Skeletal muscle tissue (tissue), 4 donors: ENCODE results near the gene FIGNL2. TPM values are rescaled to one million over a fixed set of nuclear protein-coding genes. Genes with fewer than 3 reads are reported as not detected.
A peak's percentile ranks its signal among the peaks of the same experiment; 100 is the strongest.

Source experiments
- H3K27ac ChIP-seq: one replicate; pipeline ENCODE4 v1.7.0; 2013; ENCODE audit warnings: mild to moderate bottlenecking, low read depth, low read length, inconsistent platforms
- H3K27me3 ChIP-seq, 3 donors: one replicate each; pipeline ENCODE4 v1.7.0; 2013; ENCODE audit warnings: low read length in 3 of 3; ENCODE audit not compliant: control insufficient read depth in 3 of 3, insufficient read depth in 3 of 3
- H3K36me3 ChIP-seq, 3 donors: one replicate each; pipeline ENCODE4 v1.7.0; 2013; ENCODE audit warnings: low read length in 3 of 3; ENCODE audit not compliant: control insufficient read depth in 3 of 3, insufficient read depth in 3 of 3
- H3K4me1 ChIP-seq, 3 donors: one replicate each; pipeline ENCODE4 v1.7.0; 2013; ENCODE audit warnings: low read length in 3 of 3, mild to moderate bottlenecking in 3 of 3; ENCODE audit not compliant: control insufficient read depth in 3 of 3, insufficient read depth in 3 of 3
- H3K4me3 ChIP-seq, 3 donors: one replicate each; pipeline ENCODE4 v1.7.0; 2013; ENCODE audit warnings: low read length in 3 of 3
- H3K9ac ChIP-seq, 3 donors: one replicate each; pipeline ENCODE4 v1.7.0; 2013; ENCODE audit warnings: low read length in 3 of 3, mild to moderate bottlenecking in 3 of 3, moderate library complexity in 2 of 3, low read depth in 1 of 3
- H3K9me3 ChIP-seq, 3 donors: one replicate each; pipeline ENCODE4 v1.7.0; 2013; ENCODE audit warnings: low read length in 3 of 3; ENCODE audit not compliant: control insufficient read depth in 3 of 3
- total RNA-seq: library from RNA; depleted of rRNA; stranded (reverse); fragments of >200 nt; gene quantifications from one replicate; pipeline ENCODE4 v1.2.3, GENCODE V29; 2014
- donor health status: Osteomylitis.

Gene FIGNL2
- total RNA-seq, 1 donor from 2014 or later: 1.0 TPM

GRCh38 chr12:51829641-51830040 lies 18.9 kb downstream of the FIGNL2 start:
- no peaks in the 10 kb centered on the region for H3K9me3 ChIP-seq
- H3K9ac ChIP-seq: no peak overlapping the region
- H3K27ac ChIP-seq: no peak overlapping the region
- peaks cover 0 to 4% (median 3%) of the 10 kb centered on the region in 3 donors for H3K4me1 ChIP-seq
- H3K36me3 ChIP-seq: no peaks in the 10 kb centered on the region
- no peak overlapping the region for H3K4me3 ChIP-seq
- H3K27me3 ChIP-seq: peaks cover 9 to 21% (median 16%) of the 10 kb centered on the region in 3 donors

- Histone ChIP-seq H3K36me3 (no peaks in the 10 kb centered on the region), H3K27me3 (peaks cover 9 to 21% (median 13%) of the 10 kb centered on the region in 3 donors)
Observed at GRCh38 chr12:51829011-51829481, 19.5 kb downstream of the FIGNL2 start.

DNA sequence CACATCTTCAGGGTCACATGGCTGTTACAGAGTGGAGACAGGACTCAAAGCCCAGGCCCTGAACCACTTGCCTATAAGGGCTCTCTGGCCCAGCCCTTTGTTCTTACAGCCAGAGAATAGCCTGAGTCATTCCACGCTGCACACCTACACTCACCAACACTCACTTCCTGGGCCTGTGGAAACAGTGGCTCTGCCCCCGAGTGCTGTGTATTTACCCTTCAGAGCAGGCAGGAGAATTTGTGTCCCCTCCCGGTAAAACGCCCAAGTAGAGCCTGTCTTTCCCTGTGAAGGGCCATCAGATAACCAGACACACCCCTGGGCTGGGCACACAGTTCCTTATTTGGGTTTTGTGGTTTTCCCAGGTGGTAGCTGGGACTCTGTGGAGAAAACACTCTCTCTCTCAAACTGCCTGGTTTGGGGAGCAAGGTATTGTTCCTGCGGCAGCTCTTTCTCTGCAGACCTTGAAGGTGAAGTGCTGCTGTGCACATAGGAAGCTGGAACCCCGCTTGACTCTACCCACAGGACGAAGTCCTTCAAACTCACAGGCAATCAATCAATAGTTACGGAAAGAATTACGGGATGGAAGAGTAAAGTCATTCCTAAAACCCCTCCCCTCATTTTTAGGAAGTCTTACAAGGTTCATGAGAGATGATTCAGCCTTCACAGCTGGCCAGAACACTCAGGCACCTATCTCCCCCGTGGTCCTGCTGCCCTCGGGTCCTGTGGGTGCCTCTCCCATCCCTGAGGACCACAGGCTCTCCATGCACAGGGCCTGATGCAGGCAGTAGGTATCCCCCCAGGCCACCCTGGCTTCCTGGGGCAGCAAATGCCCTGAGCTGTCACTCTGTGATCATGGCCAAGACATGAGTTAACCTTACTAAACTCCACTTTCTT lies 20.3 kb downstream of the FIGNL2 start:
- Histone ChIP-seq H3K4me1 (peaks cover 0 to 4% (median 3%) of the 10 kb centered on the region in 3 donors), H3K27ac (no peak overlapping the region), H3K9me3 (no peaks in the 10 kb centered on the region), H3K36me3 (no peaks in the 10 kb centered on the region), H3K27me3 (peaks cover 10 to 17% (median 11%) of the 10 kb centered on the region in 3 donors), H3K4me3 (no peak overlapping the region), H3K9ac (no peak overlapping the region)

More at GRCh38 chr12:51829011-51829481, 19.5 kb downstream of the FIGNL2 start:
- no peak overlapping the region for H3K27ac ChIP-seq
- H3K9me3 ChIP-seq: no peaks in the 10 kb centered on the region
- peaks cover 0 to 4% (median 3%) of the 10 kb centered on the region in 3 donors for H3K4me1 ChIP-seq
- no peak overlapping the region for H3K4me3 ChIP-seq
- no peak overlapping the region for H3K9ac ChIP-seq

DNA sequence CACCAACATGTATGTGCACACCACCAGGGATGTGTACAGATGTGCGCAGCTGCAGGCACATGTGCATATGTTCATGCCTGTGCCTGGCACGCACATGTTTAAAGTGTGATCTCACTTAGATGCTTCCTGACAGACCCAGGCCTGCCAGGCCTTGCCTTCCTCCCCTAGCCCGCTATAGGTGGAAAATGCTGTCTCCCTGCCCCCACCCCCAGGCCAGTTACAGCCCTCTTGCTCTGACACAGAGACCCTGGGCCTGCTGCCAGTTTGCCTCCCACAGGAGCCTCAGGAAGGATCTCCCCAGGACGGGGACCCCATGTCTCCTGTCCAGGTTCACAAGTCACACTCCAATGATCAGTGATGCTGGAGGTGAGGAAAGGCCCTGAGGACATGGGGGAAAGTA lies 21.6 kb downstream of the FIGNL2 start:
- H3K27ac ChIP-seq: no peak overlapping the region
- no peaks in the 10 kb centered on the region for H3K4me1 ChIP-seq
- no peak overlapping the region for H3K4me3 ChIP-seq
- H3K36me3 ChIP-seq: no peaks in the 10 kb centered on the region
- H3K9me3 ChIP-seq: no peaks in the 10 kb centered on the region
- H3K9ac ChIP-seq: no peak overlapping the region
- peaks cover 7 to 16% (median 11%) of the 10 kb centered on the region in 3 donors for H3K27me3 ChIP-seq

DNA sequence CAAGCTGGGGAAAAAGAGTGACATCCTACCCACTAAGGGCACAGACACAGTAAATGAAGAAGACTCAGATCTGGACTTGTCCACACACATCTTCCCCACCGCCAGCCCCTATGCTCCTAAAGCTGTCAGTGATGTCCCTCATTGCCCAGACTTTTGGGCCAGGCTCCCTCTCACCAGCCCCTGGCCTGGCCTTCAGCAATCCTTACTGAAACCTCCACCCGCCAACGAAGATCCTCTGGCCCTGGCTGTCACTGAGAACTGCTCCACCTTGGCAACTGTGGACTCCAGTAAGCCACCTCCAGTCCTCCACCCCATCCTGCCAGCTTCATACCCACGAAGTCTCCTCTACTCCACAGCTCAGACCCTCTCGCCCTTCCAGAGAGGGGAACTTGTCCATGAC lies 23.3 kb downstream of the FIGNL2 start:
- H3K9ac ChIP-seq: no peak overlapping the region
- no peaks in the 10 kb centered on the region for H3K4me1 ChIP-seq
- no peaks in the 10 kb centered on the region for H3K9me3 ChIP-seq
- H3K36me3 ChIP-seq: no peaks in the 10 kb centered on the region
- no peak overlapping the region for H3K27ac ChIP-seq
- H3K4me3 ChIP-seq: no peak overlapping the region
- peaks cover 4 to 21% (median 4%) of the 10 kb centered on the region in 3 donors for H3K27me3 ChIP-seq

DNA sequence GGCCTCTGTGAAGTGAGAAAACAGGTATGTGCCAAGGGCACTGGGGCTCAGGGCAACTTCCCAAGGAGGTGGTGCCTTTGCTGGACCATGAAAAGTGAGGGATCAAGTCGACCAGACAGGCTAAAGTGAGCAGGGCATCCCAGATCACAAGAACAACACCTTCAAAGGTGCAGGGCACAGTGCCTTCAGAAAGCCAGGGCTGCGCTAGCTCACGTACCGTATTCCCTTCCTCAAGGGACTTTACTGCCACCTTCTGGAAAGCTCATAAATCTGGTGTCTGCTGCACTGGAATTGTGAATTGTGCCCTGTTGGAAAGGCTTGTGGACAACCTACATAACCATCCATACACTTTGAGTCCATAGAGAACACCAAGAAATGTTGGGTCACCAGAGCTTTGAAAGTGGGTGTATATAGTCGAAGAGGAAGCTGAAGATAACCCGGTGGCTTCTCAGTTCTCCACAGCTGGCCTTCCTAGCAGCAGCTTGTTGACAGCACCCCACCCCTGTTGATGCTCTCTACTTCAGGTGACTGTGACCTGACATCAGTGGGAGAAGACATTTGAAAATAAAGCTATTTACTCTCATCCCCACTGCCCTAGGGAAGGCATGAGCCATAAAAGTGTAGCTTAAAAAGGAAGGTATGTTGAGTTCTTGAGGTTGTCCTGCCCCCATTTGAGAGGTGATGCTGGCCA lies 24.5 kb downstream of the FIGNL2 start:
- no peaks in the 10 kb centered on the region for H3K4me1 ChIP-seq
- H3K9me3 ChIP-seq: no peaks in the 10 kb centered on the region
- H3K27ac ChIP-seq: no peak overlapping the region
- no peak overlapping the region for H3K4me3 ChIP-seq
- H3K27me3 ChIP-seq: peaks cover 4 to 22% (median 4%) of the 10 kb centered on the region in 3 donors
- H3K9ac ChIP-seq: no peak overlapping the region
- H3K36me3 ChIP-seq: no peaks in the 10 kb centered on the region

GRCh38 chr12:51822956-51823355 lies 25.6 kb downstream of the FIGNL2 start:
- Histone ChIP-seq H3K4me3 (no peak overlapping the region), H3K4me1 (no peaks in the 10 kb centered on the region), H3K36me3 (no peaks in the 10 kb centered on the region), H3K27ac (no peak overlapping the region), H3K27me3 (peaks cover 4 to 26% (median 9%) of the 10 kb centered on the region in 3 donors), H3K9ac (no peak overlapping the region), H3K9me3 (no peaks in the 10 kb centered on the region)

DNA sequence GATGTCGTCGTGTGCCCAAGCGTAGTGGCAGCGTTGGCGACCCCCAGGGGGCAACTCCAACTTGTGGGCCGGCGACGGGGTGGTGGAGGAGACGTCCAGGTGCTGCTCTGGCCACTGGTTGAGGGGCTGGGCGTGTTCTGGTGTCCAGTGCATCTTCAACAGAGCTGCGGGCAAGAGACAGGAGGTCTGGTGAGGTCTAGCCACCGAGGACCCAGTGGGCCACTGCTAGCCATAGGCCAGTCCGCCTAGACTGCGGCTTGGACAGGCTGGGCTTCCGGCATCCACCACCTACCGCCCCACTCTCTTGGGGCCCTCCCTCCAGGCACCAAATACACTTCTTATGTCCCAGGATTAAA lies 26.3 kb downstream of the FIGNL2 start:
- Histone ChIP-seq H3K9ac (no peak overlapping the region), H3K27ac (no peak overlapping the region), H3K4me1 (no peaks in the 10 kb centered on the region), H3K36me3 (no peaks in the 10 kb centered on the region), H3K27me3 (peaks cover 4 to 33% (median 13%) of the 10 kb centered on the region in 3 donors), H3K9me3 (no peaks in the 10 kb centered on the region), H3K4me3 (no peak overlapping the region)

DNA sequence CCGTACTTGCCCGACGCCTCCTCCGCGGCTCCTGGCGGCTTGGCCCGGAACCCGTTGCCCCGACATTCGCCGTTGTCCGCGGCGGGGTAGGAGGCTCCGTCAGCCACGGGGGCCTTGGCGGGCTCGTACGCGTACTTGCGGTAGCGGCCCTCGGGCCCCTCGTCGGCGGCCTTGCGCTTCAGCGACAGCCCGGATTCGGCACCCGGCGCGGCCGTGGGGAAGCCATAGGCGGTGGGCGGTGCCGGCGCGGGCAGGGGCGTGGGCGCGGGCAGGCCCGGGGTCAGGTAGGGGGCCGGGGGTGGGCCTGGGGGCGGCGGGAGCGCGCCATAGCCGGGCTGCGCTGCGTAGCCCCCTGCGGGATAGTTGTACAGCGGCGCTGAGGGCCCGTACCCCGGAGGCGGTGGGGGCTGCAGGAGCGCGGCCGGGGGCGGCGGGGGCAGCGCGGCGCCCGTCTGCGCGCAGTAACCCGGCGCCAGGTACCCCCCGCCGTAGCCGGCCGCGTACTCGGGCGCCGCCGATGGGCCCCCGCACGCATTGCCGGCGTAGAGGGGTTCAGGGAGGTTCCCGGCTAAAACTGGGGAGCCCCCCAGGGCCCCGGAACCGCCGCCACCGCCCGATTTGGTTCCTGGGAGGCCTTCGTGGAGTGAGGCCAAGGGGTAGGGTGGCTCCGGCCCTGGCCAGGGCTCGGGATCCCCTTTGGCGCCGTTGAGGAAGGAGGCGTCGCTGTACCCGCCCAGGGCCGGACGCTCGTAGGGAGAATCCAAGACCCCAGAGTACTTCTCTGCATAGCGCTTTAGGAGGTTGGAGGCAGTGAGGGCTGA lies 26.9 kb downstream of the FIGNL2 start:
- H3K27me3 ChIP-seq: peaks cover 4 to 39% (median 19%) of the 10 kb centered on the region in 3 donors
- no peaks in the 10 kb centered on the region for H3K9me3 ChIP-seq
- H3K27ac ChIP-seq: no peak overlapping the region
- peak overlapping the region in 1 of 3 donors; percentile 45 for H3K9ac ChIP-seq
- peak overlapping the region in 1 of 3 donors; percentile 46 for H3K4me3 ChIP-seq
- H3K36me3 ChIP-seq: no peaks in the 10 kb centered on the region
- no peaks in the 10 kb centered on the region for H3K4me1 ChIP-seq
